CD14-positive monocyte (primary cell): ENCODE measurements around the gene NPLOC4. TPM values are rescaled to one million over a fixed set of nuclear protein-coding genes. Genes with fewer than 3 reads are reported as not detected.

Experiments
- DNase-seq, 3 donors: peaks; one replicate each; pipeline ENCODE4 v3.0.0-alpha.2; 2011 to 2022
- H2AFZ ChIP-seq: 2 replicates; pipeline ENCODE4 v1.6.0; 2012; ENCODE audit warnings: mild to moderate bottlenecking, low read depth, low read length, inconsistent platforms; ENCODE audit not compliant: insufficient read depth, poor library complexity, severe bottlenecking
- H3K27ac ChIP-seq, 2 donors: 1 replicate in 1 of 2; 2 replicates in 1 of 2; pipeline ENCODE4 v1.5.1; 2012 to 2013; ENCODE audit warnings: low read length in 2 of 2, control low read depth in 1 of 2, inconsistent platforms in 1 of 2, low read depth in 1 of 2, mild to moderate bottlenecking in 1 of 2
- H3K27me3 ChIP-seq, 2 donors: one replicate each; pipeline versions ENCODE4 v1.6.0 to v1.6.1; 2011 to 2013; ENCODE audit warnings: low read length in 2 of 2; ENCODE audit not compliant: control insufficient read depth in 2 of 2, insufficient read depth in 2 of 2
- H3K36me3 ChIP-seq, 2 donors: replicated peaks in 1 of 2; 1 replicate in 1 of 2; 2 replicates in 1 of 2; pipeline versions ENCODE4 v1.5.1 to v1.6.1; 2012 to 2013; ENCODE audit warnings: low read length in 2 of 2, control low read depth in 1 of 2, inconsistent platforms in 1 of 2, mild to moderate bottlenecking in 1 of 2; ENCODE audit not compliant: insufficient read depth in 2 of 2, control insufficient read depth in 1 of 2
- H3K4me1 ChIP-seq, 2 donors: 1 replicate in 1 of 2; 2 replicates in 1 of 2; pipeline versions ENCODE4 v1.5.1 to v1.6.1; 2012 to 2013; ENCODE audit warnings: low read length in 2 of 2, control low read depth in 1 of 2, inconsistent platforms in 1 of 2, mild to moderate bottlenecking in 1 of 2, moderate library complexity in 1 of 2; ENCODE audit not compliant: insufficient read depth in 2 of 2, control insufficient read depth in 1 of 2
- H3K4me2 ChIP-seq: replicated peaks from 2 replicates; pipeline ENCODE3; 2012; ENCODE audit warnings: low read length, moderate library complexity, mild to moderate bottlenecking; ENCODE audit not compliant: poor library complexity, severe bottlenecking; ENCODE audit errors: extremely low read depth
- H3K4me3 ChIP-seq, 3 experiments: fragments of 200-600 bp in 1 of 3; sonication (generic) in 1 of 3; replicated peaks in 1 of 3; 1 replicate in 2 of 3; 2 replicates in 1 of 3; pipeline ENCODE4 v1.5.1; 2011 to 2013; ENCODE audit warnings: low read length in 3 of 3, mild to moderate bottlenecking in 3 of 3, control low read depth in 2 of 3, low read depth in 2 of 3, inconsistent platforms in 1 of 3, moderate library complexity in 1 of 3
- H3K79me2 ChIP-seq: 2 replicates; pipeline ENCODE4 v1.6.0; 2012; ENCODE audit warnings: mild to moderate bottlenecking, control low read depth, inconsistent platforms, low read length, moderate library complexity; ENCODE audit not compliant: insufficient read depth
- H3K9ac ChIP-seq: 2 replicates; pipeline ENCODE4 v1.6.0; 2017; ENCODE audit warnings: low read length, mild to moderate bottlenecking; ENCODE audit not compliant: insufficient read depth, poor library complexity, severe bottlenecking
- H3K9me3 ChIP-seq, 2 donors: replicated peaks in 1 of 2; 1 replicate in 1 of 2; 2 replicates in 1 of 2; pipeline versions ENCODE4 v1.5.1 to v1.6.1; 2012 to 2013; ENCODE audit warnings: low read length in 2 of 2, control low read depth in 1 of 2; ENCODE audit not compliant: control insufficient read depth in 1 of 2, insufficient read depth in 1 of 2
- H4K20me1 ChIP-seq: 2 replicates; pipeline ENCODE4 v1.6.0; 2012; ENCODE audit warnings: mild to moderate bottlenecking, low read length, control low read depth, moderate library complexity; ENCODE audit not compliant: insufficient read depth
- H3K27ac Mint-ChIP-seq, 7 donors: one replicate each; pipeline ENCODE4 v1.8.0; 2020; ENCODE audit warnings: mild to moderate bottlenecking in 7 of 7, mixed read lengths in 7 of 7, moderate library complexity in 6 of 7, inconsistent platforms in 2 of 7
- H3K27me3 Mint-ChIP-seq, 3 donors: one replicate each; pipeline ENCODE4 v1.8.0; 2021 to 2022; ENCODE audit warnings: low read depth in 3 of 3, mild to moderate bottlenecking in 3 of 3, mixed read lengths in 3 of 3, moderate library complexity in 3 of 3, inconsistent platforms in 1 of 3
- H3K36me3 Mint-ChIP-seq, 2 donors: one replicate each; pipeline ENCODE4 v1.8.0; 2020; ENCODE audit warnings: mixed read lengths in 2 of 2, inconsistent platforms in 1 of 2, mild to moderate bottlenecking in 1 of 2
- H3K4me1 Mint-ChIP-seq: one replicate; pipeline ENCODE4 v1.8.0; 2020; ENCODE audit warnings: mild to moderate bottlenecking, mixed read lengths
- H3K4me3 Mint-ChIP-seq, 2 donors: one replicate each; pipeline ENCODE4 v1.8.0; 2020; ENCODE audit warnings: mild to moderate bottlenecking in 2 of 2, mixed read lengths in 2 of 2, moderate library complexity in 1 of 2
- H3K9me3 Mint-ChIP-seq, 7 donors: one replicate each; pipeline ENCODE4 v1.8.0; 2020 to 2022; ENCODE audit warnings: mixed read lengths in 7 of 7, mild to moderate bottlenecking in 6 of 7, moderate library complexity in 6 of 7, inconsistent platforms in 2 of 7
- CTCF ChIP-seq: fragments of 200-600 bp; IDR thresholded peaks from one replicate; pipeline ENCODE4 v1.8.0; 2022; ENCODE audit warnings: antibody characterized with exemption, mild to moderate bottlenecking
- WGBS: methylation state at CpG from one replicate; pipeline ENCODE4 v1.1.5; 2013; ENCODE audit warnings: missing lambda C conversion rate; ENCODE audit not compliant: insufficient coverage; 5-methylcytosine and 5-hydroxymethylcytosine counted together
- intact Hi-C, 2 donors: fragments of 100-400 bp; cut with micrococcal nuclease; formaldehyde crosslinking; loops; one replicate each; pipeline versions ENCODE4 v1.15.0 to v1.15.1; 2023
- polyA plus RNA-seq, 3 donors: library from polyadenylated mRNA; depleted of rRNA in 1 of 3; unstranded in 2 of 3; stranded (reverse) in 1 of 3; fragments of 300-500 nt in 2 of 3; fragments of >200 nt in 1 of 3; fragmentation: Illumina TruSeq in 2 of 3; gene quantifications; 1 replicate in 2 of 3; 2 replicates in 1 of 3; pipeline ENCODE4 v1.2.3, GENCODE V29; 2012 to 2021

Gene NPLOC4
- polyA plus RNA-seq, 3 donors: 92.1 to 112 (median 106) TPM

- Histone ChIP-seq H3K27me3 (no peaks in the 10 kb centered on the region), H4K20me1 (peaks cover 26% of the 10 kb centered on the region), H3K27ac (peak overlapping the region; percentile 53 to 67), H2AFZ (no peak overlapping the region), H3K4me3 (no peak overlapping the region), H3K4me2 (no peak overlapping the region), H3K36me3 (peaks cover 60 to 91% of the 10 kb centered on the region in 2 donors), H3K9ac (no peak overlapping the region), H3K4me1 (peaks cover 34 to 42% of the 10 kb centered on the region in 2 donors), H3K79me2 (peaks cover 37% of the 10 kb centered on the region), H3K9me3 (no peaks in the 10 kb centered on the region)
- Mint-ChIP-seq H3K27ac (peak overlapping the region in 5 of 7 donors; percentile 65 to 85 (median 76)), H3K27me3 (no peaks in the 10 kb centered on the region), H3K9me3 (no peaks in the 10 kb centered on the region), H3K4me1 (peaks cover 39% of the 10 kb centered on the region), H3K36me3 (peaks cover 69 to 91% of the 10 kb centered on the region in 2 donors), H3K4me3 (no peak overlapping the region)
- DNase-seq: no peak
- intact Hi-C loops: no loop called here
- WGBS: 98% methylated on average over 12 of the region's 13 CpGs
- TF ChIP-seq CTCF: no peak
Measured at GRCh38 chr17:81608605-81609004, 28.3 kb downstream of the NPLOC4 start.

- H3K9me3 Mint-ChIP-seq: no peaks in the 10 kb centered on the region
- peaks cover 31% of the 10 kb centered on the region for H3K79me2 ChIP-seq
- no peak for TF ChIP-seq CTCF
- H3K27ac Mint-ChIP-seq: peak overlapping the region in 2 of 7 donors; percentile 3 to 10
- intact Hi-C loops: no loop called here
- H3K4me3 Mint-ChIP-seq: no peak overlapping the region
- H3K9ac ChIP-seq: peak overlapping the region; percentile 13
- 100% methylated on average over 3 of the region's 4 CpGs for WGBS
- H3K4me1 ChIP-seq: peaks cover 34 to 42% of the 10 kb centered on the region in 2 donors
- H3K27me3 Mint-ChIP-seq: no peaks in the 10 kb centered on the region
- H3K36me3 Mint-ChIP-seq: peaks cover 66 to 90% of the 10 kb centered on the region in 2 donors
- no peak overlapping the region for H3K4me3 ChIP-seq
- no peak overlapping the region for H2AFZ ChIP-seq
- DNase-seq: no peak
- H3K27me3 ChIP-seq: no peaks in the 10 kb centered on the region
- H4K20me1 ChIP-seq: peaks cover 21% of the 10 kb centered on the region
- peaks cover 61 to 91% of the 10 kb centered on the region in 2 donors for H3K36me3 ChIP-seq
- peak overlapping the region; percentile 1 to 62 for H3K27ac ChIP-seq
- H3K4me2 ChIP-seq: no peak overlapping the region
- H3K4me1 Mint-ChIP-seq: peaks cover 39% of the 10 kb centered on the region
- no peaks in the 10 kb centered on the region for H3K9me3 ChIP-seq
Measured at GRCh38 chr17:81608082-81608481, 28.8 kb downstream of the NPLOC4 start.
